PC-3 (cell line): Measurements from ENCODE around the gene CCDC92. TPM values are rescaled to one million over a fixed set of nuclear protein-coding genes. Genes with fewer than 3 reads are reported as not detected.

Experiments used
- ATAC-seq: fragments of 200-7000 bp; cut with Tn5 transposase; 2 replicates; pipeline ENCODE4 v1.9.1; 2020; ENCODE audit warnings: mild to moderate bottlenecking, moderate library complexity
- BruUV-seq: library from RNA; stranded (reverse); fragments of 400-500 nt; replicated peaks from 2 replicates; lab custom pipeline; 2021; lab: Mats Ljungman, UMichigan
- CTCF ChIA-PET: fragments of 300-600 bp; sonication (Branson Sonifier 250); formaldehyde crosslinking; loops from one replicate; lab custom pipeline; 2022; ENCODE audit warnings: antibody characterized with exemption; lab: Charles Lee
- POLR2A ChIA-PET: fragments of 300-600 bp; sonication (Branson Sonifier 250); formaldehyde crosslinking; loops from one replicate; lab custom pipeline; 2022; ENCODE audit warnings: antibody characterized with exemption; ENCODE audit not compliant: unreplicated experiment; lab: Charles Lee
- DNase-seq: peaks from one replicate; pipeline ENCODE4 v3.0.0-alpha.2; 2015
- H2AFZ ChIP-seq: fragments of 300-600 bp; sonication (generic); 2 replicates; pipeline ENCODE4 v1.6.0; 2016; ENCODE audit warnings: antibody characterized with exemption, low read length
- H3F3A ChIP-seq: fragments of 300-600 bp; sonication (generic); one replicate; pipeline ENCODE4 v1.6.0; 2017; ENCODE audit warnings: antibody characterized with exemption, low read length, control low read depth, mild to moderate bottlenecking; ENCODE audit not compliant: unreplicated experiment
- H3K27ac ChIP-seq: fragments of 300-600 bp; sonication (generic); 2 replicates; pipeline ENCODE4 v1.5.1; 2016; ENCODE audit warnings: mild to moderate bottlenecking, low read length
- H3K27me3 ChIP-seq: fragments of 300-600 bp; sonication (generic); 2 replicates; pipeline ENCODE4 v1.6.1; 2016; ENCODE audit warnings: low read length, mixed read lengths
- H3K36me3 ChIP-seq: fragments of 300-600 bp; sonication (generic); 2 replicates; pipeline ENCODE4 v1.6.1; 2016; ENCODE audit warnings: low read depth, mixed run types, low read length, mixed read lengths
- H3K4me1 ChIP-seq: fragments of 300-600 bp; sonication (generic); 2 replicates; pipeline ENCODE4 v1.5.1; 2016; ENCODE audit warnings: low read length; ENCODE audit not compliant: insufficient read depth
- H3K4me2 ChIP-seq: fragments of 300-600 bp; sonication (generic); 2 replicates; pipeline ENCODE4 v1.6.0; 2016; ENCODE audit warnings: low read length
- H3K4me3 ChIP-seq: fragments of 300-600 bp; sonication (generic); 2 replicates; pipeline ENCODE4 v1.5.1; 2016; ENCODE audit warnings: mild to moderate bottlenecking, low read length, mixed read lengths
- H3K79me2 ChIP-seq: fragments of 300-600 bp; sonication (generic); 2 replicates; pipeline ENCODE4 v1.6.1; 2017; ENCODE audit warnings: low read length, mixed read lengths
- H3K9ac ChIP-seq: fragments of 300-600 bp; sonication (generic); 2 replicates; pipeline ENCODE4 v1.6.0; 2016; ENCODE audit warnings: mild to moderate bottlenecking, low read length
- H3K9me2 ChIP-seq: fragments of 300-600 bp; sonication (generic); replicated peaks from 2 replicates; pipeline ENCODE4 v1.6.1; 2016; ENCODE audit warnings: mixed run types, low read length, mixed read lengths
- H3K9me3 ChIP-seq: fragments of 300-600 bp; sonication (generic); 2 replicates; pipeline ENCODE4 v1.6.1; 2016; ENCODE audit warnings: low read length, mixed read lengths
- H4K20me1 ChIP-seq: fragments of 300-600 bp; sonication (generic); 2 replicates; pipeline ENCODE4 v1.6.1; 2016; ENCODE audit warnings: low read length, mixed read lengths
- EZH2 ChIP-seq: fragments of 300-600 bp; sonication (generic); IDR thresholded peaks from one replicate; pipeline ENCODE4 v1.6.1; 2017; ENCODE audit warnings: antibody characterized with exemption, mild to moderate bottlenecking, low read length; ENCODE audit not compliant: unreplicated experiment
- EZH2phosphoT487 ChIP-seq: fragments of 300-600 bp; sonication (generic); IDR thresholded peaks from 2 replicates; pipeline ENCODE4 v1.6.1; 2018; ENCODE audit warnings: mild to moderate bottlenecking, antibody characterized with exemption, low read length, borderline replicate concordance
- intact Hi-C: fragments of 100-400 bp; cut with micrococcal nuclease; formaldehyde crosslinking; loops from 2 replicates; pipeline ENCODE4 v1.9.0; 2023
- total RNA-seq: library from RNA; depleted of rRNA; stranded (reverse); fragments of >200 nt; gene quantifications from 2 replicates; pipeline ENCODE4 v1.2.3, GENCODE V29; 2014
- TF ChIP-seq, protein P1 (sequence below): fragments of 300-600 bp; sonication (generic); conservative IDR thresholded peaks from 2 replicates; pipeline ENCODE4 v1.5.1; 2017; ENCODE audit warnings: antibody characterized with exemption, low read depth, mild to moderate bottlenecking, low read length

Gene CCDC92
- total RNA-seq, 1 experiment from 2014 or later, result 9.6 TPM

DNA sequence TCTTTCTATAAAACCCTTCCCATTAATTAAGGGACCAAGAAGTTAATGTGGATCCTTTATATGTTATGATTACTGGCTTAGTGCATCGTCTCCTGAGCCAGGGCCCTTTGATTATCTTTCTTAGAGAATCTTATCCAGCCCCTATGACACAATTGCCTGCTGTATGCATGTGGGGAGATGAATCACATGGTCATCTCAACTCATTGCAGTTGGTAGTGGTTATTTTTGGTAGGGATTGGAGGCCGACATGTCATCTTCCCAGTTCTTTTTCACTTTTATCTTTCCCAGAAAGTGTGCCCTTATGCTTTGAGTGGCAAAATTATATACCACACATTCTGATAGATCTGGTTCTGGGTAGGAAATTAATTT lies 26.3 kb upstream of the CCDC92 start:
- no TSS peak for BruUV-seq
- Histone ChIP-seq H3K9me2 (no peaks in the 10 kb centered on the region), H4K20me1 (peaks cover 3% of the 10 kb centered on the region; the same call in 1 of the 2 replicates), H3K4me1 (no peaks in the 10 kb centered on the region), H3K4me2 (no peak overlapping the region), H3F3A (no peaks in the 10 kb centered on the region), H3K9me3 (no peaks in the 10 kb centered on the region), H3K36me3 (peaks cover 19% of the 10 kb centered on the region; the same call in 1 of the 2 replicates), H2AFZ (no peak overlapping the region), H3K27me3 (no peaks in the 10 kb centered on the region), H3K79me2 (peaks cover 16% of the 10 kb centered on the region; the same call in 1 of the 2 replicates), H3K27ac (no peak overlapping the region), H3K4me3 (no peak overlapping the region), H3K9ac (no peak overlapping the region)
- TF ChIP-seq EZH2 (no peak), EZH2phosphoT487 (no peak)
- TF ChIP-seq, protein P1, sequence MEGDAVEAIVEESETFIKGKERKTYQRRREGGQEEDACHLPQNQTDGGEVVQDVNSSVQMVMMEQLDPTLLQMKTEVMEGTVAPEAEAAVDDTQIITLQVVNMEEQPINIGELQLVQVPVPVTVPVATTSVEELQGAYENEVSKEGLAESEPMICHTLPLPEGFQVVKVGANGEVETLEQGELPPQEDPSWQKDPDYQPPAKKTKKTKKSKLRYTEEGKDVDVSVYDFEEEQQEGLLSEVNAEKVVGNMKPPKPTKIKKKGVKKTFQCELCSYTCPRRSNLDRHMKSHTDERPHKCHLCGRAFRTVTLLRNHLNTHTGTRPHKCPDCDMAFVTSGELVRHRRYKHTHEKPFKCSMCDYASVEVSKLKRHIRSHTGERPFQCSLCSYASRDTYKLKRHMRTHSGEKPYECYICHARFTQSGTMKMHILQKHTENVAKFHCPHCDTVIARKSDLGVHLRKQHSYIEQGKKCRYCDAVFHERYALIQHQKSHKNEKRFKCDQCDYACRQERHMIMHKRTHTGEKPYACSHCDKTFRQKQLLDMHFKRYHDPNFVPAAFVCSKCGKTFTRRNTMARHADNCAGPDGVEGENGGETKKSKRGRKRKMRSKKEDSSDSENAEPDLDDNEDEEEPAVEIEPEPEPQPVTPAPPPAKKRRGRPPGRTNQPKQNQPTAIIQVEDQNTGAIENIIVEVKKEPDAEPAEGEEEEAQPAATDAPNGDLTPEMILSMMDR, result no peak
- POLR2A ChIA-PET, result no interaction called here
- ATAC-seq, result no peak
- CTCF ChIA-PET, result no interaction called here
- intact Hi-C loops, result no loop called here
- DNase-seq, result no peak

DNA sequence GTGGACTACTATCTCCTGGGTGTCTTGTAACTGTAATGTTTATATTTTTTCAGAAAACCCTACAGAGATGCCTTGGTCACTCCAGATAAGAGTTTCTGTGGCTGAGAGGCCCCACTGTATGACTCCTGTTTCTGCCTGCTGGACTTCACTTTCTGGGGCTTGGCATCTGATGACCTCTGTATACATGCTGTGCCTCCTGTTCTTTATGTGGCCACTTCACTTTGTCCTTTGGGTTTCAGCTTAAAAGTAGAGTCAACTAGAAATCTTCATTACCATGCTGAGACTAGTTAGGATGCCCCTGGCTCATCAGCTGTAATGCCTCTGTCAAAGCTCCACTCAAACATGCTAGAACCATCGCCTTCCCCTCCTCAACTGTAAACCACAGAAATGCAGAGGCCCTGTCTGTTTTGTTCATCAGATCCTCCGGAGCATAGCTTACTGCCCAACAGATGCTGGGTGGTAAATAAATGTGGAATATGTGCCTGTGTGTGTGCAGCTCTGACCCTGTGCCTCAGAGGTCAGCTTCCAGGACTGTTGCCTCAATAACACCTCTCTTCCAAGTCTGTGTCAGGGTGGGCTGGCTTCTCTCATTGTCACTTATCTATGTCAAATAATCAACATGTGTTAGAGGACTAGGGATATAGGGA lies 25.8 kb upstream of the CCDC92 start:
- Histone ChIP-seq H3K9me2 (no peaks in the 10 kb centered on the region), H3K9me3 (no peaks in the 10 kb centered on the region), H3K27ac (no peak overlapping the region), H2AFZ (no peak overlapping the region), H4K20me1 (peaks cover 3% of the 10 kb centered on the region; the same call in 1 of the 2 replicates), H3K9ac (no peak overlapping the region), H3K4me2 (no peak overlapping the region), H3K4me3 (no peak overlapping the region), H3F3A (no peaks in the 10 kb centered on the region), H3K36me3 (peaks cover 22% of the 10 kb centered on the region; the same call in 1 of the 2 replicates), H3K79me2 (peaks cover 19% of the 10 kb centered on the region; the same call in 1 of the 2 replicates), H3K27me3 (no peaks in the 10 kb centered on the region), H3K4me1 (no peaks in the 10 kb centered on the region)
- no peak for TF ChIP-seq EZH2phosphoT487
- TF ChIP-seq, protein P1, result no peak
- no peak for TF ChIP-seq EZH2
- ATAC-seq (no peak), DNase-seq (no peak)
- no TSS peak for BruUV-seq
- ChIA-PET CTCF (no interaction called here), POLR2A (no interaction called here)
- intact Hi-C loops, result no loop called here

GRCh38 chr12:123997908-123998307 lies 25.3 kb upstream of the CCDC92 start:
- peaks cover 28% of the 10 kb centered on the region; the same call in 1 of the 2 replicates for H3K36me3 ChIP-seq
- H4K20me1 ChIP-seq, result peaks cover 3% of the 10 kb centered on the region; the same call in 1 of the 2 replicates
- H3K9ac ChIP-seq, result no peak overlapping the region
- H3K9me3 ChIP-seq, result no peaks in the 10 kb centered on the region
- H3K27ac ChIP-seq, result no peak overlapping the region
- H3K27me3 ChIP-seq, result no peaks in the 10 kb centered on the region
- DNase-seq (no peak), ATAC-seq (no peak)
- H3K9me2 ChIP-seq, result no peaks in the 10 kb centered on the region
- no peak overlapping the region for H3K4me2 ChIP-seq
- BruUV-seq, result no TSS peak
- peaks cover 21% of the 10 kb centered on the region; the same call in 1 of the 2 replicates for H3K79me2 ChIP-seq
- CTCF ChIA-PET, result no interaction called here
- no peaks in the 10 kb centered on the region for H3K4me1 ChIP-seq
- no peak overlapping the region for H2AFZ ChIP-seq
- no peak overlapping the region for H3K4me3 ChIP-seq
- H3F3A ChIP-seq, result no peaks in the 10 kb centered on the region
- intact Hi-C loops, result no loop called here
- TF ChIP-seq EZH2phosphoT487 (no peak), EZH2 (no peak)
- TF ChIP-seq, protein P1, result no peak
- POLR2A ChIA-PET, result no interaction called here
